Stomach (tissue), 9 donors: ENCODE measurements around the gene MYZAP. TPM values are rescaled to one million over a fixed set of nuclear protein-coding genes. Genes with fewer than 3 reads are reported as not detected.
A peak's percentile ranks its signal among the peaks of the same experiment; 100 is the strongest.

Experiments
- DNase-seq, 2 donors: peaks; one replicate each; pipeline versions ENCODE4 v3.0.0 to v3.0.0-alpha.2; 2013 to 2019
- H3K27ac ChIP-seq, 5 donors: fragments of 200-600 bp in 4 of 5; sonication (generic) in 4 of 5; one replicate each; pipeline ENCODE4 v1.5.1; 2013 to 2019; ENCODE audit warnings: mild to moderate bottlenecking in 1 of 5, moderate library complexity in 1 of 5
- H3K27me3 ChIP-seq, 3 donors: fragments of 200-600 bp; sonication (generic); one replicate each; pipeline ENCODE4 v1.5.1; 2017 to 2019; ENCODE audit warnings: mixed run types in 1 of 3
- H3K36me3 ChIP-seq, 4 donors: fragments of 200-600 bp; sonication (generic); 1 replicate in 3 of 4; 2 replicates in 1 of 4; pipeline ENCODE4 v1.5.1; 2016 to 2019
- H3K4me1 ChIP-seq, 4 donors: fragments of 200-600 bp; sonication (generic); one replicate each; pipeline ENCODE4 v1.5.1; 2016 to 2019
- H3K4me3 ChIP-seq, 4 donors: fragments of 200-600 bp; sonication (generic) in 3 of 4; one replicate each; pipeline ENCODE4 v1.5.1; 2016 to 2019; ENCODE audit warnings: mild to moderate bottlenecking in 1 of 4
- H3K9me3 ChIP-seq, 4 donors: fragments of 200-600 bp; sonication (generic); one replicate each; pipeline ENCODE4 v1.5.1; 2016 to 2019
- CTCF ChIP-seq, 7 experiments: fragments of 450-650 bp in 4 of 7; fragments of 200-600 bp in 3 of 7; sonication (generic) in 3 of 7; IDR thresholded peaks; one replicate each; pipeline ENCODE4 v1.5.1; 2016 to 2019; ENCODE audit warnings: antibody characterized with exemption in 7 of 7, control low read depth in 2 of 7, mild to moderate bottlenecking in 1 of 7
- EP300 ChIP-seq: sonication (generic); formaldehyde crosslinking; IDR thresholded peaks from one replicate; pipeline ENCODE4 v1.6.1; 2017; ENCODE audit warnings: antibody characterized with exemption
- POLR2A ChIP-seq, 4 donors: fragments of 450-650 bp; IDR thresholded peaks; one replicate each; pipeline ENCODE4 v1.6.1; 2016; ENCODE audit warnings: antibody characterized with exemption in 4 of 4, control low read depth in 2 of 4, mild to moderate bottlenecking in 1 of 4, moderate library complexity in 1 of 4
- POLR2AphosphoS5 ChIP-seq, 3 donors: sonication (generic); formaldehyde crosslinking; IDR thresholded peaks; one replicate each; pipeline ENCODE4 v1.6.1; 2016; ENCODE audit warnings: antibody characterized with exemption in 3 of 3
- WGBS, 5 donors: extraction: QIAGEN DNeasy Blood & Tissue Kit in 3 of 5; methylation state at CpG; one replicate each; pipeline versions ENCODE4 v1.1.5 to v1.1.7; 2013 to 2018; 5-methylcytosine and 5-hydroxymethylcytosine counted together
- intact Hi-C: fragments of 100-400 bp; cut with DNase I; formaldehyde crosslinking; loops from one replicate; pipeline ENCODE4 v1.15.1; 2023; ENCODE audit warnings: low total_unique reads
- polyA plus RNA-seq, 3 donors: library from polyadenylated mRNA; stranded (reverse); fragments of 200-250 nt; gene quantifications; one replicate each; pipeline ENCODE4 v1.2.3, GENCODE V29; 2013
- total RNA-seq, 5 donors: library from RNA; depleted of rRNA; stranded (reverse); fragments of >200 nt; gene quantifications; one replicate each; pipeline versions ENCODE4 v1.1.0 to v1.2.3, GENCODE V29; 2014 to 2016
- donor health status: healthy with polysubstance abuse.
- donor health status: Bipolar disorder and iron deficiency.
- donor health status: healthy.

MYZAP gene
- total and polyA plus RNA-seq, 8 donors = 9.4 to 59.8 (median 20.9) TPM; not detected in 1

GRCh38 chr15:57605491-57605890 is 13.8 kb downstream of the MYZAP start:
- 48 to 68% (median 53%) methylated on average over 1 of the region's 1 CpG for WGBS, 5 donors
- H3K27me3 ChIP-seq = no peaks in the 10 kb centered on the region
- H3K4me3 ChIP-seq = no peak overlapping the region
- DNase-seq = no peak
- no peaks in the 10 kb centered on the region for H3K36me3 ChIP-seq
- no peaks in the 10 kb centered on the region for H3K9me3 ChIP-seq
- intact Hi-C loops = no loop called here
- TF ChIP-seq POLR2AphosphoS5 (IDR thresholded peaks at IDR 0.05) = no peak
- no peak for TF ChIP-seq EP300
- no peak for TF ChIP-seq CTCF (IDR thresholded peaks at IDR 0.05)
- peaks cover 13 to 63% (median 40%) of the 10 kb centered on the region in 4 donors for H3K4me1 ChIP-seq
- H3K27ac ChIP-seq = peak overlapping the region in 1 of 5 donors; percentile 73

- no peaks in the 10 kb centered on the region for H3K27me3 ChIP-seq
- no peaks in the 10 kb centered on the region for H3K9me3 ChIP-seq
- H3K36me3 ChIP-seq = no peaks in the 10 kb centered on the region
- WGBS, 5 donors = 88 to 95% (median 94%) methylated on average over 2 of the region's 2 CpGs
- no peak overlapping the region for H3K27ac ChIP-seq
- intact Hi-C loops = no loop called here
- no peak overlapping the region for H3K4me3 ChIP-seq
- TF ChIP-seq POLR2A (IDR thresholded peaks at IDR 0.05) = no peak
- TF ChIP-seq CTCF (IDR thresholded peaks at IDR 0.05) = no peak
- TF ChIP-seq POLR2AphosphoS5 (IDR thresholded peaks at IDR 0.05) = no peak
- TF ChIP-seq EP300 = no peak
- H3K4me1 ChIP-seq = peaks cover 19 to 63% (median 39%) of the 10 kb centered on the region in 4 donors
- no peak for DNase-seq
These were observed 14.3 kb downstream of the MYZAP start for GRCh38 chr15:57606048-57606447.

GRCh38 chr15:57606816-57607215 is 15.1 kb downstream of the MYZAP start:
- no peak for DNase-seq
- TF ChIP-seq CTCF (IDR thresholded peaks at IDR 0.05) (no peak), EP300 (no peak), POLR2AphosphoS5 (IDR thresholded peaks at IDR 0.05) (no peak), POLR2A (IDR thresholded peaks at IDR 0.05) (no peak)
- intact Hi-C loops = no loop called here
- WGBS, 5 donors = 77 to 94% (median 87%) methylated on average over 1 of the region's 1 CpG
- no peaks in the 10 kb centered on the region for H3K36me3 ChIP-seq
- no peaks in the 10 kb centered on the region for H3K27me3 ChIP-seq
- peaks cover 24 to 63% (median 47%) of the 10 kb centered on the region in 4 donors for H3K4me1 ChIP-seq
- H3K4me3 ChIP-seq = no peak overlapping the region
- no peaks in the 10 kb centered on the region for H3K9me3 ChIP-seq
- peak overlapping the region; percentile 51 to 82 (median 78) for H3K27ac ChIP-seq

- DNase-seq = peak; percentile 73 to 93
- 53 to 68% (median 62%) methylated on average over 3 of the region's 3 CpGs for WGBS, 5 donors
- no peak for TF ChIP-seq CTCF (IDR thresholded peaks at IDR 0.05)
- TF ChIP-seq POLR2AphosphoS5 (IDR thresholded peaks at IDR 0.05) = peak in 2 of 3 donors; percentile 63 to 68
- TF ChIP-seq POLR2A (IDR thresholded peaks at IDR 0.05) = no peak
- Histone ChIP-seq H3K27ac (peak overlapping the region; percentile 20 to 83 (median 80)), H3K4me1 (peaks cover 30 to 70% (median 51%) of the 10 kb centered on the region in 4 donors), H3K36me3 (no peaks in the 10 kb centered on the region), H3K9me3 (no peaks in the 10 kb centered on the region), H3K27me3 (no peaks in the 10 kb centered on the region), H3K4me3 (no peak overlapping the region)
- intact Hi-C loops = no loop called here
These were observed 15.9 kb downstream of the MYZAP start for GRCh38 chr15:57607570-57608000.
